K562 (cell line): ENCODE measurements around the gene FMOD. TPM values are rescaled to one million over a fixed set of nuclear protein-coding genes. Genes with fewer than 3 reads are reported as not detected.
A peak's percentile ranks its signal among the peaks of the same experiment; 100 is the strongest.

Experiments
- ARHGAP35 ChIP-seq: fragments of 450-650 bp; IDR thresholded peaks from 2 replicates; pipeline ENCODE4 v1.6.1; 2018; ENCODE audit not compliant: partially characterized antibody
- ATF4 ChIP-seq: fragments of 450-650 bp; formaldehyde crosslinking; IDR thresholded peaks from 2 replicates; pipeline ENCODE4 v1.4.0; 2022; ENCODE audit warnings: mild to moderate bottlenecking, moderate library complexity
- CHD4 ChIP-seq: fragments of 200-600 bp; sonication (generic); IDR thresholded peaks from 3 replicates; pipeline ENCODE4 v1.6.1; 2012; ENCODE audit warnings: low read depth, mild to moderate bottlenecking, mixed read lengths, low read length, inconsistent platforms; ENCODE audit not compliant: insufficient read depth, insufficient replicate concordance, poor library complexity, severe bottlenecking
- CXXC5 ChIP-seq: fragments of 250-450 bp; sonication (Bioruptor Pico); IDR thresholded peaks from 2 replicates; pipeline ENCODE4 v1.8.0; 2022; ENCODE audit warnings: inconsistent platforms, mild to moderate bottlenecking, moderate library complexity
- DMBX1 ChIP-seq: fragments of 250-450 bp; sonication (Bioruptor Pico); IDR thresholded peaks from 2 replicates; pipeline ENCODE4 v1.8.0; 2022; ENCODE audit warnings: inconsistent platforms, mild to moderate bottlenecking, moderate library complexity, borderline replicate concordance
- GATAD2A ChIP-seq: fragments of 450-650 bp; IDR thresholded peaks from 2 replicates; pipeline ENCODE4 v1.6.1; 2017
- HSF4 ChIP-seq: fragments of 250-450 bp; sonication (Bioruptor Pico); IDR thresholded peaks from 2 replicates; pipeline ENCODE4 v2.1.2; 2022; ENCODE audit warnings: mild to moderate bottlenecking, moderate library complexity, borderline replicate concordance
- PHF20 ChIP-seq: fragments of 450-650 bp; IDR thresholded peaks from 2 replicates; pipeline ENCODE4 v1.6.1; 2018; ENCODE audit not compliant: partially characterized antibody
- RBFOX2 ChIP-seq: fragments of 200-400 bp; formaldehyde crosslinking; IDR thresholded peaks from 2 replicates; pipeline ENCODE4 v1.6.1; 2017; ENCODE audit warnings: low read depth, mild to moderate bottlenecking, low read length, moderate library complexity
- TOE1 ChIP-seq, 2 experiments: fragments of 450-650 bp in 1 of 2; sonication (generic) in 1 of 2; formaldehyde crosslinking in 1 of 2; IDR thresholded peaks; 2 replicates each; pipeline versions ENCODE4 v1.7.1 to v1.8.0; 2016 to 2022; ENCODE audit warnings: borderline replicate concordance in 2 of 2, mild to moderate bottlenecking in 2 of 2, antibody characterized with exemption in 1 of 2, inconsistent platforms in 1 of 2, low read depth in 1 of 2, missing genetic modification reagents in 1 of 2, moderate library complexity in 1 of 2
- ZBTB26 ChIP-seq: fragments of 450-650 bp; formaldehyde crosslinking; IDR thresholded peaks from 2 replicates; pipeline ENCODE4 v1.4.0; 2022; ENCODE audit warnings: missing genetic modification characterization
- ZNF436 ChIP-seq: fragments of 250-450, 450-650 bp; sonication (Bioruptor Pico); formaldehyde crosslinking; IDR thresholded peaks from 2 replicates; pipeline ENCODE4 v1.7.0; 2020; ENCODE audit warnings: mild to moderate bottlenecking
- polyA plus RNA-seq, 8 experiments: library from polyadenylated mRNA; depleted of rRNA in 4 of 8; stranded (reverse) in 5 of 8; unstranded in 3 of 8; fragments of >200 nt; fragmentation: Nextera tagmentation in 2 of 8; fragmentation: Illumina TruSeq in 1 of 8; extraction: Ambion mirVana in 2 of 8; extraction: Trizol in 1 of 8; gene quantifications; 2 replicates each; pipeline versions ENCODE4 v1.2.1 to v1.2.3, GENCODE V29; 2011 to 2014; ENCODE audit warnings: inconsistent platforms in 1 of 8, missing spikeins in 1 of 8
- total RNA-seq, 7 experiments: library from RNA; depleted of rRNA in 6 of 7; stranded (reverse); fragments of >200 nt in 6 of 7; fragmentation: Illumina TruSeq in 2 of 7; extraction: Trizol in 2 of 7; gene quantifications; 2 replicates each; pipeline versions ENCODE4 v1.2.1 to v1.2.3, GENCODE V29; 2011 to 2021; ENCODE audit warnings: low replicate concordance in 1 of 7
- TF ChIP-seq, protein P1 (sequence below): sonication (generic); formaldehyde crosslinking; IDR thresholded peaks from 2 replicates; pipeline ENCODE4 v1.8.0; 2022; ENCODE audit warnings: mild to moderate bottlenecking, missing genetic modification reagents
- TF ChIP-seq, protein P2 (sequence below), 2 experiments: IDR thresholded peaks; 2 replicates each; pipeline ENCODE4 v1.6.1; 2012; ENCODE audit warnings: improper control_type of control experiment in 2 of 2, low read depth in 2 of 2, low read length in 2 of 2, borderline replicate concordance in 1 of 2
- TF ChIP-seq, protein P3 (sequence below): sonication (generic); formaldehyde crosslinking; IDR thresholded peaks from 2 replicates; pipeline ENCODE4 v1.8.0; 2023; ENCODE audit warnings: missing genetic modification reagents, mild to moderate bottlenecking, borderline replicate concordance

The FMOD gene
- total and polyA plus RNA-seq, 9 of the 15 experiments (the other 6 are each of a cell fraction or from before 2014, with no cell fraction given), result 0.03 to 0.13 (median 0.03) TPM; not detected in 6

DNA sequence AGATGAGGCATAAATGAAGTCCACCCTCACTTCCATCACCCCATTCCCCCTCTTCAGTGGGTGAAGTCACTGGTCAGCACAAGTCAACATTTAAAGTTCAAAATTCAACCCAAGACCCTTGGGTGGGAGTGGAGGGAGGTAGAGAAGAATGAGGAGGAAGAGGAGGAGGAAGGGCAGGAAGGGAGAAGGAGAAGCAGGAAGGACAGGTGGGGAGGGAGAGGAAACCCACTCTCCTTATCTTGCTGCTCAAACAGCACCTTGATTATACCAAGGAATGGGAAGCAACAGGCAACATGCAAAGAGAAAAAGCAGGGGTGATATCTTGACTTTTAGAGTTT is 49.6 kb downstream of the FMOD start (continued):
- TF ChIP-seq, protein P1, sequence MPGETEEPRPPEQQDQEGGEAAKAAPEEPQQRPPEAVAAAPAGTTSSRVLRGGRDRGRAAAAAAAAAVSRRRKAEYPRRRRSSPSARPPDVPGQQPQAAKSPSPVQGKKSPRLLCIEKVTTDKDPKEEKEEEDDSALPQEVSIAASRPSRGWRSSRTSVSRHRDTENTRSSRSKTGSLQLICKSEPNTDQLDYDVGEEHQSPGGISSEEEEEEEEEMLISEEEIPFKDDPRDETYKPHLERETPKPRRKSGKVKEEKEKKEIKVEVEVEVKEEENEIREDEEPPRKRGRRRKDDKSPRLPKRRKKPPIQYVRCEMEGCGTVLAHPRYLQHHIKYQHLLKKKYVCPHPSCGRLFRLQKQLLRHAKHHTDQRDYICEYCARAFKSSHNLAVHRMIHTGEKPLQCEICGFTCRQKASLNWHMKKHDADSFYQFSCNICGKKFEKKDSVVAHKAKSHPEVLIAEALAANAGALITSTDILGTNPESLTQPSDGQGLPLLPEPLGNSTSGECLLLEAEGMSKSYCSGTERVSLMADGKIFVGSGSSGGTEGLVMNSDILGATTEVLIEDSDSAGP (CRISPR knock-in tag), result no peak
- no peak for TF ChIP-seq ZBTB26 (CRISPR knock-in tag)
- TF ChIP-seq, protein P2, sequence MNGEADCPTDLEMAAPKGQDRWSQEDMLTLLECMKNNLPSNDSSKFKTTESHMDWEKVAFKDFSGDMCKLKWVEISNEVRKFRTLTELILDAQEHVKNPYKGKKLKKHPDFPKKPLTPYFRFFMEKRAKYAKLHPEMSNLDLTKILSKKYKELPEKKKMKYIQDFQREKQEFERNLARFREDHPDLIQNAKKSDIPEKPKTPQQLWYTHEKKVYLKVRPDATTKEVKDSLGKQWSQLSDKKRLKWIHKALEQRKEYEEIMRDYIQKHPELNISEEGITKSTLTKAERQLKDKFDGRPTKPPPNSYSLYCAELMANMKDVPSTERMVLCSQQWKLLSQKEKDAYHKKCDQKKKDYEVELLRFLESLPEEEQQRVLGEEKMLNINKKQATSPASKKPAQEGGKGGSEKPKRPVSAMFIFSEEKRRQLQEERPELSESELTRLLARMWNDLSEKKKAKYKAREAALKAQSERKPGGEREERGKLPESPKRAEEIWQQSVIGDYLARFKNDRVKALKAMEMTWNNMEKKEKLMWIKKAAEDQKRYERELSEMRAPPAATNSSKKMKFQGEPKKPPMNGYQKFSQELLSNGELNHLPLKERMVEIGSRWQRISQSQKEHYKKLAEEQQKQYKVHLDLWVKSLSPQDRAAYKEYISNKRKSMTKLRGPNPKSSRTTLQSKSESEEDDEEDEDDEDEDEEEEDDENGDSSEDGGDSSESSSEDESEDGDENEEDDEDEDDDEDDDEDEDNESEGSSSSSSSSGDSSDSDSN (IDR thresholded peaks at IDR 0.05; ENCODE audit: borderline replicate concordance in 1 of 2, low read depth in 2 of 2, low read length in 2 of 2), result no peak
- TF ChIP-seq PHF20, result no peak
- TF ChIP-seq ATF4 (CRISPR knock-in tag), result no peak
- peak; percentile 70; the same call in 1 of the 2 replicates for TF ChIP-seq GATAD2A
- no peak for TF ChIP-seq CHD4
- TF ChIP-seq HSF4 (CRISPR knock-in tag), result no peak
- no peak; the same call in 1 of the 2 replicates for TF ChIP-seq TOE1 (IDR thresholded peaks at IDR 0.05; ENCODE audit: borderline replicate concordance)
- TF ChIP-seq TOE1 (CRISPR knock-in tag; IDR thresholded peaks at IDR 0.05; ENCODE audit: borderline replicate concordance, low read depth), result peak; percentile 86; the same call in 1 of the 2 replicates
- TF ChIP-seq, protein P3, sequence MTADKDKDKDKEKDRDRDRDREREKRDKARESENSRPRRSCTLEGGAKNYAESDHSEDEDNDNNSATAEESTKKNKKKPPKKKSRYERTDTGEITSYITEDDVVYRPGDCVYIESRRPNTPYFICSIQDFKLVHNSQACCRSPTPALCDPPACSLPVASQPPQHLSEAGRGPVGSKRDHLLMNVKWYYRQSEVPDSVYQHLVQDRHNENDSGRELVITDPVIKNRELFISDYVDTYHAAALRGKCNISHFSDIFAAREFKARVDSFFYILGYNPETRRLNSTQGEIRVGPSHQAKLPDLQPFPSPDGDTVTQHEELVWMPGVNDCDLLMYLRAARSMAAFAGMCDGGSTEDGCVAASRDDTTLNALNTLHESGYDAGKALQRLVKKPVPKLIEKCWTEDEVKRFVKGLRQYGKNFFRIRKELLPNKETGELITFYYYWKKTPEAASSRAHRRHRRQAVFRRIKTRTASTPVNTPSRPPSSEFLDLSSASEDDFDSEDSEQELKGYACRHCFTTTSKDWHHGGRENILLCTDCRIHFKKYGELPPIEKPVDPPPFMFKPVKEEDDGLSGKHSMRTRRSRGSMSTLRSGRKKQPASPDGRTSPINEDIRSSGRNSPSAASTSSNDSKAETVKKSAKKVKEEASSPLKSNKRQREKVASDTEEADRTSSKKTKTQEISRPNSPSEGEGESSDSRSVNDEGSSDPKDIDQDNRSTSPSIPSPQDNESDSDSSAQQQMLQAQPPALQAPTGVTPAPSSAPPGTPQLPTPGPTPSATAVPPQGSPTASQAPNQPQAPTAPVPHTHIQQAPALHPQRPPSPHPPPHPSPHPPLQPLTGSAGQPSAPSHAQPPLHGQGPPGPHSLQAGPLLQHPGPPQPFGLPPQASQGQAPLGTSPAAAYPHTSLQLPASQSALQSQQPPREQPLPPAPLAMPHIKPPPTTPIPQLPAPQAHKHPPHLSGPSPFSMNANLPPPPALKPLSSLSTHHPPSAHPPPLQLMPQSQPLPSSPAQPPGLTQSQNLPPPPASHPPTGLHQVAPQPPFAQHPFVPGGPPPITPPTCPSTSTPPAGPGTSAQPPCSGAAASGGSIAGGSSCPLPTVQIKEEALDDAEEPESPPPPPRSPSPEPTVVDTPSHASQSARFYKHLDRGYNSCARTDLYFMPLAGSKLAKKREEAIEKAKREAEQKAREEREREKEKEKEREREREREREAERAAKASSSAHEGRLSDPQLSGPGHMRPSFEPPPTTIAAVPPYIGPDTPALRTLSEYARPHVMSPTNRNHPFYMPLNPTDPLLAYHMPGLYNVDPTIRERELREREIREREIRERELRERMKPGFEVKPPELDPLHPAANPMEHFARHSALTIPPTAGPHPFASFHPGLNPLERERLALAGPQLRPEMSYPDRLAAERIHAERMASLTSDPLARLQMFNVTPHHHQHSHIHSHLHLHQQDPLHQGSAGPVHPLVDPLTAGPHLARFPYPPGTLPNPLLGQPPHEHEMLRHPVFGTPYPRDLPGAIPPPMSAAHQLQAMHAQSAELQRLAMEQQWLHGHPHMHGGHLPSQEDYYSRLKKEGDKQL, result peak; percentile 88; the same call in 1 of the 2 replicates
- TF ChIP-seq CXXC5, result 0 out of 2 replicates have a peak, but pooled peaks have one; percentile 5
- TF ChIP-seq DMBX1 (CRISPR knock-in tag), result peak; percentile 4; the same call in 1 of the 2 replicates
- TF ChIP-seq ZNF436 (CRISPR knock-in tag), result no peak
- TF ChIP-seq RBFOX2, result no peak
- peak; percentile 54 for TF ChIP-seq ARHGAP35
